Neural crest cell (in vitro differentiated cells): Measurements from ENCODE around the gene ATP5F1A. TPM values are rescaled to one million over a fixed set of nuclear protein-coding genes. Genes with fewer than 3 reads are reported as not detected.
"Not testable (repeated sequence)": the region's sequence is repeated elsewhere in the genome, so short reads cannot be mapped to it uniquely, and the experiment has no call there.

Experiments
- DNase-seq: peaks from one replicate; pipeline ENCODE4 v3.0.0; 2021; ENCODE audit warnings: low read depth, mixed read lengths, low spot score
- H3K27ac Mint-ChIP-seq: one replicate; pipeline ENCODE4 v1.8.0; 2021; ENCODE audit warnings: mild to moderate bottlenecking, mixed read lengths; ENCODE audit not compliant: unreplicated experiment
- H3K27me3 Mint-ChIP-seq: 2 replicates; pipeline ENCODE4 v1.8.0; 2021; ENCODE audit warnings: low read depth, mild to moderate bottlenecking, mixed read lengths
- H3K36me3 Mint-ChIP-seq: 2 replicates; pipeline ENCODE4 v1.8.0; 2021; ENCODE audit warnings: low read depth, mild to moderate bottlenecking, mixed read lengths
- H3K4me1 Mint-ChIP-seq: 2 replicates; pipeline ENCODE4 v1.8.0; 2021; ENCODE audit warnings: mixed read lengths
- H3K4me3 Mint-ChIP-seq: one replicate; pipeline ENCODE4 v1.8.0; 2021; ENCODE audit warnings: mild to moderate bottlenecking, mixed read lengths
- H3K9me3 Mint-ChIP-seq: 2 replicates; pipeline ENCODE4 v1.8.0; 2021; ENCODE audit warnings: mixed read lengths
- CTCF ChIP-seq: fragments of 200-600 bp; sonication (generic); conservative IDR thresholded peaks from 2 replicates; pipeline ENCODE4 v1.5.0; 2021; ENCODE audit warnings: antibody characterized with exemption, mild to moderate bottlenecking
- total RNA-seq: library from RNA; stranded (reverse); gene quantifications from 2 replicates; pipeline ENCODE4 v1.2.1, GENCODE V29; 2021

ATP5F1A gene
- total RNA-seq, 1 donor from 2014 or later, result 508 TPM

- no peak for DNase-seq
- Mint-ChIP-seq H3K9me3 (no peaks in the 10 kb centered on the region), H3K4me1 (no peaks in the 10 kb centered on the region), H3K27ac (no peak overlapping the region), H3K27me3 (no peaks in the 10 kb centered on the region), H3K36me3 (peaks cover 13% of the 10 kb centered on the region), H3K4me3 (no peak overlapping the region)
- TF ChIP-seq CTCF, result no peak
Measured at GRCh38 chr18:46130061-46130460, 32.0 kb upstream of the ATP5F1A start.

- H3K27ac Mint-ChIP-seq, H3K4me3 Mint-ChIP-seq, DNase-seq, H3K9me3 Mint-ChIP-seq, H3K4me1 Mint-ChIP-seq, H3K27me3 Mint-ChIP-seq: not testable (repeated sequence)
- H3K36me3 Mint-ChIP-seq, result peaks cover 13% of the 10 kb centered on the region
Measured at GRCh38 chr18:46126625-46127024, 28.5 kb upstream of the ATP5F1A start.

GRCh38 chr18:46113751-46114150 is 15.7 kb upstream of the ATP5F1A start:
- Mint-ChIP-seq H3K4me3 (no peak overlapping the region), H3K27me3 (no peaks in the 10 kb centered on the region), H3K27ac (no peak overlapping the region), H3K4me1 (no peaks in the 10 kb centered on the region), H3K9me3 (no peaks in the 10 kb centered on the region), H3K36me3 (peaks cover 32% of the 10 kb centered on the region)
- no peak for DNase-seq
- TF ChIP-seq CTCF, result no peak

GRCh38 chr18:46110406-46110805 is 12.3 kb upstream of the ATP5F1A start:
- Mint-ChIP-seq H3K36me3 (peaks cover 32% of the 10 kb centered on the region), H3K27me3 (no peaks in the 10 kb centered on the region), H3K4me1 (peaks cover 13% of the 10 kb centered on the region), H3K4me3 (peak overlapping the region; percentile 66), H3K9me3 (no peaks in the 10 kb centered on the region), H3K27ac (no peak overlapping the region)
- TF ChIP-seq CTCF, result no peak
- no peak for DNase-seq

GRCh38 chr18:46109386-46109785 is 11.3 kb upstream of the ATP5F1A start:
- no peak for TF ChIP-seq CTCF
- no peak for DNase-seq
- Mint-ChIP-seq H3K9me3 (no peaks in the 10 kb centered on the region), H3K4me1 (peaks cover 20% of the 10 kb centered on the region), H3K27me3 (no peaks in the 10 kb centered on the region), H3K36me3 (peaks cover 32% of the 10 kb centered on the region), H3K27ac (no peak overlapping the region), H3K4me3 (no peak overlapping the region)

GRCh38 chr18:46104128-46104911 is 6.2 kb upstream of the ATP5F1A start, which contains the start of gene HAUS1:
HAUS1 (plus strand) TSS chr18:46104385; CDS start chr18:46104412, 27 bp downstream.
- TF ChIP-seq CTCF, result no peak
- H3K27me3 Mint-ChIP-seq, result no peaks in the 10 kb centered on the region
- peaks cover 13% of the 10 kb centered on the region for H3K36me3 Mint-ChIP-seq
- H3K4me1 Mint-ChIP-seq, result peaks cover 25% of the 10 kb centered on the region
- peak; percentile 89 for DNase-seq
- no peaks in the 10 kb centered on the region for H3K9me3 Mint-ChIP-seq
- H3K27ac Mint-ChIP-seq, result peak within 1 kb of the TSS; percentile 97
- peak within 1 kb of the TSS; percentile 99 for H3K4me3 Mint-ChIP-seq
